Left lung (tissue), 10 donors: ENCODE results near the gene ZFR2. TPM values are rescaled to one million over a fixed set of nuclear protein-coding genes. Genes with fewer than 3 reads are reported as not detected.
A peak's percentile ranks its signal among the peaks of the same experiment; 100 is the strongest.
"Not testable (repeated sequence)": the region's sequence is repeated elsewhere in the genome, so short reads cannot be mapped to it uniquely, and the experiment has no call there.

Experiments
- ATAC-seq: fragments of 200-7000 bp; cut with Tn5 transposase; one replicate; pipeline ENCODE4 v1.9.1; 2020; ENCODE audit warnings: moderate library complexity
- DNase-seq, 4 donors: peaks; one replicate each; pipeline ENCODE4 v3.0.0-alpha.2; 2013 to 2020
- H3K27ac ChIP-seq, 2 donors: fragments of 200-600 bp; sonication (generic) in 1 of 2; one replicate each; pipeline versions ENCODE4 v1.5.0 to v1.8.0; 2020 to 2021
- H3K27me3 ChIP-seq, 2 donors: fragments of 200-600 bp; sonication (generic) in 1 of 2; one replicate each; pipeline versions ENCODE4 v1.5.0 to v1.8.0; 2020 to 2021
- H3K36me3 ChIP-seq, 2 donors: fragments of 200-600 bp; sonication (generic) in 1 of 2; one replicate each; pipeline versions ENCODE4 v1.5.0 to v1.8.0; 2020 to 2021
- H3K4me1 ChIP-seq, 2 donors: fragments of 200-600 bp; one replicate each; pipeline ENCODE4 v1.8.0; 2021
- H3K4me3 ChIP-seq, 2 donors: fragments of 200-600 bp; sonication (generic) in 1 of 2; one replicate each; pipeline versions ENCODE4 v1.5.0 to v1.8.0; 2020 to 2021; ENCODE audit warnings: mild to moderate bottlenecking in 1 of 2
- H3K9me3 ChIP-seq, 2 donors: fragments of 200-600 bp; sonication (generic) in 1 of 2; one replicate each; pipeline versions ENCODE4 v1.5.0 to v1.8.0; 2020 to 2021
- CTCF ChIP-seq, 2 donors: fragments of 200-600 bp; sonication (generic) in 1 of 2; IDR thresholded peaks; one replicate each; pipeline versions ENCODE4 v1.5.0 to v1.8.0; 2021; ENCODE audit warnings: antibody characterized with exemption in 2 of 2
- intact Hi-C, 2 donors: fragments of 100-400 bp; cut with DNase I; formaldehyde crosslinking; loops; one replicate each; pipeline versions ENCODE4 v1.11.2 to v1.14.2; 2022
- polyA plus RNA-seq, 6 donors: library from polyadenylated mRNA; unstranded; fragments of 120-200 nt; gene quantifications; one replicate each; pipeline ENCODE4 v1.2.1, GENCODE V29; 2013; ENCODE audit not compliant: insufficient read length in 6 of 6
- total RNA-seq, 2 donors: library from RNA; stranded (reverse); fragmentation: NEBNext Ultra II Directional; extraction: Animal tissue kit (Norgen Biotek cat#: 25700); gene quantifications; one replicate each; pipeline ENCODE4 v1.2.1, GENCODE V29; 2021
- donor health status: DM: no; HTN: yes; CAD: no.
- donor health status: DM: no; HTN: no; CAD: no.

Gene ZFR2
- total and polyA plus RNA-seq, 8 donors = 0.18 to 0.99 (median 0.51) TPM

DNA sequence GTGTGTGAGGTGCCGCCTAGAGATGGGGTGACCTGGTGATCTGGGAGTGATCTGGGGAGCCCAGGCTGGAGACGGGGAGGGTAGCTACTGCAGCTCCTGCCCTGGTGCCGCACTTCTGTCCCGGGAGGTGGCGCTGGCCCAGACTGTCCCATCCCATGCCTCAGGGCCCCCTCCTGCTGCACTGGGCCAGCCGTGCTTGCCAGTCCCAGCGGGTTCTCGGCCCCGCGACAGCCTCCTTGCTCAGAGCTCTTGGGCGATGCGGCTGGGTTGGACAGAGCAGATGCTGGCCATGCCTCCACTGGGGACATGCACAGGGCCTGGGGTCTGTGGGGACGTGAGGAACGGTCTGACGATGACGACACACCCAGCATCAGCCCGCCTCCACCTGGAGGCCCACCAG lies 99.3 kb downstream of the ZFR2 start:
- peak in 1 of 4 donors; percentile 63 for DNase-seq
- H3K27me3 ChIP-seq = no peaks in the 10 kb centered on the region
- H3K27ac ChIP-seq = no peak overlapping the region
- intact Hi-C loops = no loop called here
- TF ChIP-seq CTCF (IDR thresholded peaks at IDR 0.05) = no peak
- peaks cover 0 to 9% of the 10 kb centered on the region in 2 donors for H3K4me1 ChIP-seq
- H3K36me3 ChIP-seq = peaks cover 0 to 54% of the 10 kb centered on the region in 2 donors
- ATAC-seq = no peak
- no peaks in the 10 kb centered on the region for H3K9me3 ChIP-seq
- no peak overlapping the region for H3K4me3 ChIP-seq

GRCh38 chr19:3768748-3769099 lies 100.1 kb downstream of the ZFR2 start:
- ATAC-seq (no peak), DNase-seq (no peak)
- Histone ChIP-seq H3K27ac (no peak overlapping the region), H3K4me3 (no peak overlapping the region), H3K27me3 (no peaks in the 10 kb centered on the region), H3K9me3 (no peaks in the 10 kb centered on the region), H3K36me3 (peaks cover 0 to 54% of the 10 kb centered on the region in 2 donors), H3K4me1 (peaks cover 0 to 14% of the 10 kb centered on the region in 2 donors)
- intact Hi-C loops = no loop called here
- no peak for TF ChIP-seq CTCF (IDR thresholded peaks at IDR 0.05)

GRCh38 chr19:3768015-3768747 lies 100.7 kb downstream of the ZFR2 start:
- Histone ChIP-seq H3K36me3 (peaks cover 0 to 54% of the 10 kb centered on the region in 2 donors), H3K27ac (no peak overlapping the region), H3K4me1 (peaks cover 0 to 19% of the 10 kb centered on the region in 2 donors), H3K4me3 (no peak overlapping the region), H3K9me3 (no peaks in the 10 kb centered on the region), H3K27me3 (no peaks in the 10 kb centered on the region)
- no peak for DNase-seq
- no peak for TF ChIP-seq CTCF (IDR thresholded peaks at IDR 0.05)
- intact Hi-C loops = no loop called here
- no peak for ATAC-seq

- H3K36me3 ChIP-seq = peaks cover 0 to 54% of the 10 kb centered on the region in 2 donors
- H3K9me3 ChIP-seq = no peaks in the 10 kb centered on the region
- no peaks in the 10 kb centered on the region for H3K27me3 ChIP-seq
- no peak for ATAC-seq
- no peak overlapping the region for H3K4me3 ChIP-seq
- no peak overlapping the region for H3K27ac ChIP-seq
- DNase-seq = no peak
- TF ChIP-seq CTCF (IDR thresholded peaks at IDR 0.05) = no peak
- intact Hi-C loops = no loop called here
- peaks cover 0 to 25% of the 10 kb centered on the region in 2 donors for H3K4me1 ChIP-seq
These were observed 101.8 kb downstream of the ZFR2 start for GRCh38 chr19:3767050-3767449.

- ATAC-seq (no peak), DNase-seq (peak in 1 of 4 donors; percentile 34)
- Histone ChIP-seq H3K36me3 (peaks cover 0 to 54% of the 10 kb centered on the region in 2 donors), H3K4me3 (no peak overlapping the region), H3K9me3 (no peaks in the 10 kb centered on the region), H3K4me1 (peaks cover 0 to 30% of the 10 kb centered on the region in 2 donors), H3K27ac (no peak overlapping the region), H3K27me3 (no peaks in the 10 kb centered on the region)
- no peak for TF ChIP-seq CTCF (IDR thresholded peaks at IDR 0.05)
- intact Hi-C loops = no loop called here
These were observed 102.3 kb downstream of the ZFR2 start for GRCh38 chr19:3766520-3766919.

DNA sequence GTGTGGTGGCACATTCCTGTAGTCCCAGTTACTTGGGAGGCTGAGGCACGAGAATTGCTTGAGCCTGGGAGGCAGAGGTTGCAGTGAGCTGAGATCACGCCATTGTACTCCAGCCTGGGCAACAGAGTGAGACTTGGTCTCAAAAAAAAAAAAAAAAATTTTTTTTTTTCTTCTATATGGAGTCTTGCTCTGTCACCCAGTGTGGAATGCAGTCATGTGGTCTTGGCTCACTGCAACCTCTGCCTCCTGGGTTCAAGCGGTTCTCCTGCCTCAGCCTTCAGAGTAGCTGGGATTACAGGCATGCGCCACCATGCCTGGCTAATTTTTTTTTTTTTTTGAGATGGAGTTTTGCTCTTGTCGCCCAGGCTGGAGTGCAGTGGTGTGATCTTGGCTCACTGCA lies 103.1 kb downstream of the ZFR2 start:
- H3K27me3 ChIP-seq, H3K27ac ChIP-seq, H3K4me3 ChIP-seq, DNase-seq, intact Hi-C loops, ATAC-seq, H3K9me3 ChIP-seq: not testable (repeated sequence)
- H3K36me3 ChIP-seq = peaks cover 0 to 54% of the 10 kb centered on the region in 2 donors
- H3K4me1 ChIP-seq = peaks cover 0 to 33% of the 10 kb centered on the region in 2 donors
